ENCODE measurements around the gene ZG16.
"Not testable (repeated sequence)": the region's sequence is repeated elsewhere in the genome, so short reads cannot be mapped to it uniquely, and the experiment has no call there.

ZG16 gene

DNA sequence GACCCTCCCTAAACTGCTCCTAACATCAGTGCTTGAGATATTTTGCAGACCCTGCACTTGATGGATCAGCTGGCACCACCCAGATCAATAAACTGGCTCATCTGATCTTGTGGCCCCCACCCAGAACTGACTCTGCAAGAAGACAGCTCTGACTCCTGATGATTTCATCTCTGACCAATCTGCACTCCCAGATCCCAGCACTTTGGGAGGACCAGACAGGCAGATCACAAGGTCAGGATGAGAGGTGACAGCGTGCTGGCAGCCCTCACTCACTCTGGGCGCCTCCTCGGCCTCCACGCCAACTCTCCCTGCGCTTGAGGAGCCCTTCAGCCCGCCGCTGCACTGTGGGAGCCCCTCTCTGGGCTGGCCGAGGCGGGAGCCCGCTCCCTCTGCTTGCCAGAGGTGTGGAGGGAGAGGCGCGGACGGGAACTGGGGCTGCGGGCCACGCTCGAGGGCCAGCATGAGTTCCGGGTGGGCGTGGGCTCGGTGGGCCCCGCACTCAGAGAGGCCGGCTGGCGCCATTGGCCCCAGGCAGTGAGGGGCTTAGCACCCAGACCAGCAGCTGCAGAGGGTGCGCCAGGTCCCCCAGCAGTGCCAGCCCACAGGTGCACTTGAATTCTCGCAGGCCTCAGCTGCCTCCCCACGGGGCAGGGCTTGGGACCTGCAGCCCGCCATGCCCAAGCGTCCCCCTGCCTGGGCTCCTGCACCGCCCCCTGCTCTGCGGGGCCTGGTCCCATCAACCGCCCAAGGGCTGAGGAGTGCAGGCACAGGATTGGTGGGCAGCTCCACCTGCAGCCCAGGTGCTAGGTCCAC is 29.9 kb upstream of the ZG16 start:
- TF ChIP-seq EZH2phosphoT487 (IDR thresholded peaks at IDR 0.05; ENCODE audit: low read length) = no peak
- Histone ChIP-seq H3K4me2 (ENCODE audit: low read depth, low read length) (no peak overlapping the region), H3K4me1 (ENCODE audit: low read length) (peaks cover 23% of the 10 kb centered on the region), H3K9me2 (replicated peaks; ENCODE audit: insufficient read depth, low read length) (no peaks in the 10 kb centered on the region), H3K79me2 (ENCODE audit: low read length) (peaks cover 20% of the 10 kb centered on the region), H3F3A (ENCODE audit: insufficient read depth, low read length) (peaks cover 5% of the 10 kb centered on the region; the same call in 1 of the 2 replicates), H2AFZ (ENCODE audit: low read length) (no peak overlapping the region), H3K9ac (ENCODE audit: low read length) (no peak overlapping the region), H3K4me3 (ENCODE audit: low read length) (no peak overlapping the region), H4K20me1 (ENCODE audit: insufficient read depth, low read length) (no peaks in the 10 kb centered on the region), H3K36me3 (replicated peaks; ENCODE audit: insufficient read depth, low read length) (no peaks in the 10 kb centered on the region), H3K9me3 (replicated peaks; ENCODE audit: insufficient read depth, low read length) (no peaks in the 10 kb centered on the region), H3K27ac (ENCODE audit: low read length) (no peak overlapping the region), H3K27me3 (replicated peaks; ENCODE audit: insufficient read depth, low read length) (no peaks in the 10 kb centered on the region)
- DNase-seq = no peak

DNA sequence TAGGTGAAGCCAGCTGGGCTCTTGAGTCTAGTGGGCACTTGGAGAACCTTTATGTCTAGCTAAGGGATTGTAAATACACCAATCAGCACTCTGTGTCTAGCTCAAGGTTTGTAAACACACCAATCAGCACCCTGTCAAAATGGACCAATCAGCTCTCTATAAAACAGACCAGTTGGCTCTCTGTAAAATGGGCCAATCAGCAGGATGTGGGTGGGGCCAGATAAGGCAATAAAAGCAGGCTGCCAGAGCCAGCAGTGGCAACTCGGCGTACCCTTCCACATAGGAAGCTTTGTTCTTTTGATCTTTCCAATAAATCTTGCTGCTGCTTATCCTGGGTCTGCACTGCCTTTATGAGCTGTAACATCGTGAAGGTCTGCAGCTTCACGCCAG is 29.3 kb upstream of the ZG16 start:
- not testable (repeated sequence) for H3K4me2 ChIP-seq (ENCODE audit: low read depth, low read length); H3K9me3 ChIP-seq (replicated peaks; ENCODE audit: insufficient read depth, low read length); H3K9me2 ChIP-seq (replicated peaks; ENCODE audit: insufficient read depth, low read length); DNase-seq; H4K20me1 ChIP-seq (ENCODE audit: insufficient read depth, low read length); H3K9ac ChIP-seq (ENCODE audit: low read length); H3F3A ChIP-seq (ENCODE audit: insufficient read depth, low read length); H3K27ac ChIP-seq (ENCODE audit: low read length); H3K27me3 ChIP-seq (replicated peaks; ENCODE audit: insufficient read depth, low read length); H2AFZ ChIP-seq (ENCODE audit: low read length); H3K36me3 ChIP-seq (replicated peaks; ENCODE audit: insufficient read depth, low read length); H3K4me3 ChIP-seq (ENCODE audit: low read length)
- Histone ChIP-seq H3K79me2 (ENCODE audit: low read length) (peaks cover 20% of the 10 kb centered on the region), H3K4me1 (ENCODE audit: low read length) (peaks cover 23% of the 10 kb centered on the region)

DNA sequence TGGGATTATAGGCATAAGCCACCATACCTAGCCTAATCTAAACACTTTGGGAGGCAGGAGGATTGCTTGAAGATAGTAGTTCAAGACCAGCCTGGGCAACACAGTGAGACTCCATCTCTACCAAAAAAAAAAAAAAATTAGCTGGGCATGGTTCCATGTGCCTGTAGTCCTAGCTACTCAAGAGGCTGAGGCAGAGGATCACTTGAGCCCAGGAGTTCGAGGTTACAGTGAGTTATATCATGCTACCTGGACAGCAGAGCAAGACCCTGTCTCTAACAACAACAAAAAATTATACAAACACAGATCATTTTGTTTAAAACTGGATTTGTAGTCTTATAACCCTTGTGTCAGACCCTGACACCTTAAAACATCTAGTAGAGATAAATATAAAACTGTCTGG is 24.5 kb upstream of the ZG16 start:
- no peak overlapping the region for H3K4me3 ChIP-seq (ENCODE audit: low read length)
- H3F3A ChIP-seq (ENCODE audit: insufficient read depth, low read length) = peaks cover 9% of the 10 kb centered on the region; the same call in 1 of the 2 replicates
- H3K36me3 ChIP-seq (replicated peaks; ENCODE audit: insufficient read depth, low read length) = no peaks in the 10 kb centered on the region
- no peak overlapping the region for H3K27ac ChIP-seq (ENCODE audit: low read length)
- no peak overlapping the region for H2AFZ ChIP-seq (ENCODE audit: low read length)
- no peak overlapping the region for H3K4me2 ChIP-seq (ENCODE audit: low read depth, low read length)
- no peaks in the 10 kb centered on the region for H4K20me1 ChIP-seq (ENCODE audit: insufficient read depth, low read length)
- H3K4me1 ChIP-seq (ENCODE audit: low read length) = peaks cover 6% of the 10 kb centered on the region
- TF ChIP-seq EZH2 (optimal IDR thresholded peaks at IDR 0.05; ENCODE audit: low read depth, low read length) = no peak
- TF ChIP-seq, protein P1, sequence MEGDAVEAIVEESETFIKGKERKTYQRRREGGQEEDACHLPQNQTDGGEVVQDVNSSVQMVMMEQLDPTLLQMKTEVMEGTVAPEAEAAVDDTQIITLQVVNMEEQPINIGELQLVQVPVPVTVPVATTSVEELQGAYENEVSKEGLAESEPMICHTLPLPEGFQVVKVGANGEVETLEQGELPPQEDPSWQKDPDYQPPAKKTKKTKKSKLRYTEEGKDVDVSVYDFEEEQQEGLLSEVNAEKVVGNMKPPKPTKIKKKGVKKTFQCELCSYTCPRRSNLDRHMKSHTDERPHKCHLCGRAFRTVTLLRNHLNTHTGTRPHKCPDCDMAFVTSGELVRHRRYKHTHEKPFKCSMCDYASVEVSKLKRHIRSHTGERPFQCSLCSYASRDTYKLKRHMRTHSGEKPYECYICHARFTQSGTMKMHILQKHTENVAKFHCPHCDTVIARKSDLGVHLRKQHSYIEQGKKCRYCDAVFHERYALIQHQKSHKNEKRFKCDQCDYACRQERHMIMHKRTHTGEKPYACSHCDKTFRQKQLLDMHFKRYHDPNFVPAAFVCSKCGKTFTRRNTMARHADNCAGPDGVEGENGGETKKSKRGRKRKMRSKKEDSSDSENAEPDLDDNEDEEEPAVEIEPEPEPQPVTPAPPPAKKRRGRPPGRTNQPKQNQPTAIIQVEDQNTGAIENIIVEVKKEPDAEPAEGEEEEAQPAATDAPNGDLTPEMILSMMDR (IDR thresholded peaks at IDR 0.05; ENCODE audit: low read length) = no peak
- TF ChIP-seq EZH2phosphoT487 (IDR thresholded peaks at IDR 0.05; ENCODE audit: low read length) = no peak
- H3K9me2 ChIP-seq (replicated peaks; ENCODE audit: insufficient read depth, low read length) = no peaks in the 10 kb centered on the region
- DNase-seq = no peak
- H3K9ac ChIP-seq (ENCODE audit: low read length) = no peak overlapping the region
- H3K9me3 ChIP-seq (replicated peaks; ENCODE audit: insufficient read depth, low read length) = no peaks in the 10 kb centered on the region
- H3K79me2 ChIP-seq (ENCODE audit: low read length) = no peaks in the 10 kb centered on the region
- no peaks in the 10 kb centered on the region for H3K27me3 ChIP-seq (replicated peaks; ENCODE audit: insufficient read depth, low read length)

DNA sequence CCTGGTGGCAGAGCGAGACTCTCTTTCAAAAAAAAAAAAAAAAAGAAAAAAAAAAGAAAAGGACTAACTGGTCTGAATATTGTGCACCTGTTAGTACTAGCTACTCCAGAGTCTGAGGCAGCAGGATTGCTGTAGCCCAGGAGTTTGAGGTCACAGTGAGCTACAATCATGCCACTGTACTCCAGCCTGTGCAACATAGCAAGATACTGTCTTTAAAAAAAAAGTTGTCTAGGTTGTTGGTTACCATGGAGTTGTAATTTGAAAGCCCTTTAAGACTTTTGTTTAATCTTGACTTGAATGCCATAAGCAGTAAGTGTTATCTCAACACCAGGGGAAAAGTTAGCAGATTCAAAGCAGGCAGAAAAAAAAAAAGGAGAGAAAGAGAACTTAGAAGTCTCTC is 21.4 kb upstream of the ZG16 start:
- H3K9ac ChIP-seq (ENCODE audit: low read length) = no peak overlapping the region
- H3F3A ChIP-seq (ENCODE audit: insufficient read depth, low read length) = 0 out of 2 replicates have a peak, but pooled peaks cover 9% of the 10 kb centered on the region
- no peak for DNase-seq
- no peaks in the 10 kb centered on the region for H3K27me3 ChIP-seq (replicated peaks; ENCODE audit: insufficient read depth, low read length)
- H3K79me2 ChIP-seq (ENCODE audit: low read length) = no peaks in the 10 kb centered on the region
- no peak overlapping the region for H3K27ac ChIP-seq (ENCODE audit: low read length)
- H4K20me1 ChIP-seq (ENCODE audit: insufficient read depth, low read length) = no peaks in the 10 kb centered on the region
- no peak overlapping the region for H3K4me3 ChIP-seq (ENCODE audit: low read length)
- no peak overlapping the region for H2AFZ ChIP-seq (ENCODE audit: low read length)
- no peak for TF ChIP-seq EZH2 (optimal IDR thresholded peaks at IDR 0.05; ENCODE audit: low read depth, low read length)
- TF ChIP-seq, protein P1 (IDR thresholded peaks at IDR 0.05; ENCODE audit: low read length) = no peak
- TF ChIP-seq EZH2phosphoT487 (IDR thresholded peaks at IDR 0.05; ENCODE audit: low read length) = no peak
- no peak overlapping the region for H3K4me2 ChIP-seq (ENCODE audit: low read depth, low read length)
- H3K9me2 ChIP-seq (replicated peaks; ENCODE audit: insufficient read depth, low read length) = no peaks in the 10 kb centered on the region
- H3K36me3 ChIP-seq (replicated peaks; ENCODE audit: insufficient read depth, low read length) = no peaks in the 10 kb centered on the region
- H3K9me3 ChIP-seq (replicated peaks; ENCODE audit: insufficient read depth, low read length) = no peaks in the 10 kb centered on the region
- peaks cover 6% of the 10 kb centered on the region for H3K4me1 ChIP-seq (ENCODE audit: low read length)

DNA sequence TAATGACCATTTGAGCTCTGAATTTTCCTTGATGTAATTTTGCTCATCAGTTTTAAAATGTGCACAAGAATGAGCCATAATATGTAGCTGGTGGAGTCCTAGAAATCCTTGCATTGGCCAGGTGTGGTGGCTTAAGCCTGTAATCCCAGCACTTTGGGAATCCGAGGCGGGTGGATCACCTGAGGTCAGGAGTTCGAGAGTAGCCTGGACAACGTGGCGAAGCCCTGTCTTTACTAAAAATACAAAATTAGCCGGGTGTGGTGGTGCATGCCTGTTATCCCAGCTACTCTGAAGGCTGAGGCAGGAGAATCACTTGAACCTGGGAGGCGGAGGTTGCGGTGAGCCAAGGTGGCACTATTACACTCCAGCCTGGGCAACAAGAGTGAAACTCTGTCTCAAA is 21.0 kb upstream of the ZG16 start:
- not testable (repeated sequence) for H4K20me1 ChIP-seq (ENCODE audit: insufficient read depth, low read length); H3K9me3 ChIP-seq (replicated peaks; ENCODE audit: insufficient read depth, low read length); H3K27me3 ChIP-seq (replicated peaks; ENCODE audit: insufficient read depth, low read length); H3K9me2 ChIP-seq (replicated peaks; ENCODE audit: insufficient read depth, low read length); H3K4me2 ChIP-seq (ENCODE audit: low read depth, low read length); H3K36me3 ChIP-seq (replicated peaks; ENCODE audit: insufficient read depth, low read length); H2AFZ ChIP-seq (ENCODE audit: low read length); H3F3A ChIP-seq (ENCODE audit: insufficient read depth, low read length); H3K79me2 ChIP-seq (ENCODE audit: low read length); H3K4me1 ChIP-seq (ENCODE audit: low read length); DNase-seq; H3K4me3 ChIP-seq (ENCODE audit: low read length); H3K9ac ChIP-seq (ENCODE audit: low read length); H3K27ac ChIP-seq (ENCODE audit: low read length)

All from MM.1S (cell line).